ENCODE measurements around the gene SLC19A1.
A peak's percentile ranks its signal among the peaks of the same experiment; 100 is the strongest.

The SLC19A1 gene

DNA sequence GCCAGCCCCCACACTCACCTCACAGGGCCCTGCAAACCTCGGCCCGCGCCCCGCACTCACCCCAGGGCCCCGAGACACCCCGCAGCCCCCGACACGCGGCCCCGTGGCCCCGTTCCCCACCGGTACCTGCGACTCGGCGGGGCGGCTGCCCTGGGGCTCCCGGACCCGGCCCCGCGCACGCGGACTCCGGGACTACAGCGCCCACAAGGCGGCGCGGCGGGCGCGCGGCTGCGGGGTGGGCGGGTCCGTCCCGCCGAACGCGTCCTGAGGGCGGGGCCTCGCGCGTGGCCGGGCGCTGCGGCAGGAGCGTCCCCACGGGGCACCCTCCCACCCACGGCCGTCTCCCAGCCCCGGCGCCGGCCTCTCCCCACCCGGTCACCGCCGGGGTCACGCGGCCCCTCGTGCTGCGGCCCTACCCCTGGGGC lies at the start of gene SLC19A1:
Gene SLC19A1 (minus strand): TSS at position 199 of the 425 bp plus-strand sequence. CDS start 4,481 bp downstream, outside the sequence.
- peak; percentile 81 for DNase-seq

- DNase-seq = no peak
These were observed 49.5 kb upstream of the SLC19A1 start for GRCh38 chr21:45591619-45592207.

GRCh38 chr21:45590726-45591618 lies 48.7 kb upstream of the SLC19A1 start:
- DNase-seq = no peak

- DNase-seq = peak; percentile 58
These were observed 48.0 kb upstream of the SLC19A1 start for GRCh38 chr21:45590246-45590725.

DNA sequence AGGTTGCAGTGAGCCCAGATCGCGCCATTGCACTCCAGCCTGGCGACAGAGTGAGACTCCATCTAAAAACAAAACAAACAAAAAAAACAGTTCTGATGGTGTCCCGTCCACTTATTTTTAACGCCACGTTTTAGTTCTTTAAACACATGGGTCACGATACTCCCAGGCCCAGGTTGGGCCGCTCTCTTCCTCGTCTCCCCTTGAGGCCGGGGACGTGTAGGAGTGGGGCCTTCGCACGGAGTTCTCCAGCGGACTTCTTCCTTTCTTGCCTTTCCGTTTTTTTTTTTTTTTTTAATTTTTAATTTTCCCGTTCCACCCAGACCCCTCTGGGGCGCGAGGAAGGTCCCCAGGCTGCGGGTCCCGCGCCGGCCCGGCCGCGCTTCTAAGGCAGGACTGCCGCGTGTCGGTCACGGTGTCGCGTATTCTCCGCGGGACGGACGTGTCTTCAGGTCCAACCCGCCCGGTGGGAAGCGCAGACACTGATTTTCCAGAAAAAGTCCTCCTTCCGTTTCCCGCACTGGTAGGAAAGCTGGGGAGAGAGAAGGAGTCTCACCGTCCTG lies 47.5 kb upstream of the SLC19A1 start:
- no peak for DNase-seq

DNA sequence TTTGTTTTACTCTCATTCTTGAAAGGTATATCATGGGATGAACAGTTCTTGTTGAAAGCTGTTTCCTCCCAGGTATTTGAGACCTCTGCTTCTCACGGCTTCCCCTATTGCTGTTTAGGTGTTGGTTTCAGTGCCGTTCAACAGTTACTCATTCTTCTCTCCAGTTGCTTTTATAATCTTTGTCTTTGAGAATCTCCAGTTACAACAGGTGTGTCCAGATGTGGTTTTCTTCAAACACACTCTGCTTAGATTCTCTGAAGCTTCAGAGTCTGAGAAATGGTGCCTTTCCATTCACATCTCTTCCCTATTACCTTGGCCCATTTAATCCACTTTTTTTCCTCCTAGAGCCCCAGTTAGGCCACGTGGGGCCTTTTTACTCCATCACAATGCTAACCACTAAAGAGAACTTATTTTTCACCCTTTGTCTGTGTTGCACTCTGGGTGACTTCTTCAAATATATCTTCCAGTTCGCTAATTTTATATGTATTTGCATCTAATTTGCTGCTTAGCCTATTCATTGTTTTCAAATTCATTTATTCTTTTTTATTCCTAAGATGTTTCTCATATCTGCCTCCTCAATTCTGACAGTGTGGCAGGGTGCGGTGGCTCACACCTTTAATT lies 46.7 kb upstream of the SLC19A1 start:
- DNase-seq = no peak

DNA sequence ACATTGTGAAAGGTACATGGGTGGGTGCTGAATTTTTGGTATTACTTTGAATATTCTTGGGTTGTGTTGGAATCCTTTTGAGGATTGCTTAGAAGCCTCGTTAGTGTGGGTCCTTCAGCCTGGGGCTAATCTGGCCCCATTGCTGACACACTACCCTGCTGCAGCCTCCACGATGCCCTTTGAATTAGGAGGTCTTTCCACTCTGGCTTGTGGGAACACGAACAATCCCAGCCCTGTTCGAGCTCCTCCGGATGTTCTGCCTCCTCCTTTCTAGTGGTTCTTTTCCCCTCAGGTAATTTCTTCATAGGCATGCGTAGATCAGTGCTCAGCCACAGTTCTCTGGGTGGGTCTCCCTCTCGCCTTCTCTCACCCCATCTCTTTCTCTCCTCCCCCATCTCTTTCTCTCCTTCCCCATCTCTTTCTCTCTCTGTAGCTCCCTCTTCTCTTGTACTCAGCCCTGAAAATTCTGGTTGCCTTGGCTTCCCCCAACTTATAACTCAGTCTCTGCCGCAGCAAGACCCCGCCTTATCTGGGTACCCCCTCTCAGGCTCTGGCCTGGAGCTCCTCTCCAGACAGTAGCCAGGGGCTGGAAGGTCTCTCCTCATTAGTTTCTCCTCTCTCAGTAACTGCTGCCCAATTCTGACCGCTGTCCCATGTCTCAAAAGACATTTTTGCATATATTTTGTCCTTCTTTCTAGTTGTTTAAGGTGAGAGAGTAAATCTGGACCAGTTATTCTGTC lies 46.0 kb upstream of the SLC19A1 start:
- no peak for DNase-seq

GRCh38 chr21:45586289-45586858 lies 44.1 kb upstream of the SLC19A1 start:
- no peak for DNase-seq

- DNase-seq = no peak
These were observed 42.5 kb upstream of the SLC19A1 start for GRCh38 chr21:45584786-45585185.

- no peak for DNase-seq
These were observed 41.7 kb upstream of the SLC19A1 start for GRCh38 chr21:45583831-45584509.

GRCh38 chr21:45582128-45582527 lies 39.9 kb upstream of the SLC19A1 start:
- no peak for DNase-seq

- no peak for DNase-seq
These were observed 39.1 kb upstream of the SLC19A1 start for GRCh38 chr21:45581322-45581712.

DNA sequence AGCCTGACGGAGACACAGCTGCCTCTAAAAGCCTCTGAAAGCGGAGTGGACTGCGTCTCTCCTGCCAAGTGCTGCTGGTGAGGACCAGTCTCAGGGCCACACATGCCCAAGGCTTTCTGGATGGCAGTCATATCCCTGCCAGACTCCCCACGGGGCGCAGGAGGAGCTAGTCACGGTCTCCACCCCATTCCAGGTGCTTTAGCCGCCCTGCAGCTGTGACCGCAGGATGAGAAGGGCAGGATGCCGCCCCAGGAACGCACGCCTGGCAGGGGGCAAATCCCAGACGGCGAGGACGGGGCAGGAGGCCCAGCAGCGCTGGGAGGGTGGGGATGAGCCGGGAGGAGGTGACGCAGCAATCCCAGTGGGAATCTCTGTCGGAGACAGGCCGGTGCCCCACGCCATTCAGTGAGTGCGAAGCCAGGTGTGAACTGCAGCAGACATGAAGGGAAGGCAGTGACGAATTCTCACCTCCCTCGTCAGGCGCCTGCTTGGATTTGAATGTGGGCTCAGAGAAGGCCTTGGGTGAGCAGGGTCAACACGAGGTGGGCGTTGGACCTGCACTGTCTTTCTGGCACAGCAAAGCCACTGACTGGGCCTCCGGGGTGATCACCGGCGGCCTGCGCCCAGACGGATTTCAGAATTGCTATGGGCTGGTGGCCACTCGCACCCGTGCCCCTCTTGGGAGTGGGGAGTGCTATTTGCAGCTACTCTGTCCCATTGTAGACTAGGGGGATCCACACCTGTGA lies 38.5 kb upstream of the SLC19A1 start:
- peak; percentile 27 for DNase-seq

- no peak for DNase-seq
These were observed 37.9 kb upstream of the SLC19A1 start for GRCh38 chr21:45580181-45580575.

- no peak for DNase-seq
These were observed 37.3 kb upstream of the SLC19A1 start for GRCh38 chr21:45579383-45580180.

GRCh38 chr21:45578811-45579381 lies 36.7 kb upstream of the SLC19A1 start:
- no peak for DNase-seq

DNA sequence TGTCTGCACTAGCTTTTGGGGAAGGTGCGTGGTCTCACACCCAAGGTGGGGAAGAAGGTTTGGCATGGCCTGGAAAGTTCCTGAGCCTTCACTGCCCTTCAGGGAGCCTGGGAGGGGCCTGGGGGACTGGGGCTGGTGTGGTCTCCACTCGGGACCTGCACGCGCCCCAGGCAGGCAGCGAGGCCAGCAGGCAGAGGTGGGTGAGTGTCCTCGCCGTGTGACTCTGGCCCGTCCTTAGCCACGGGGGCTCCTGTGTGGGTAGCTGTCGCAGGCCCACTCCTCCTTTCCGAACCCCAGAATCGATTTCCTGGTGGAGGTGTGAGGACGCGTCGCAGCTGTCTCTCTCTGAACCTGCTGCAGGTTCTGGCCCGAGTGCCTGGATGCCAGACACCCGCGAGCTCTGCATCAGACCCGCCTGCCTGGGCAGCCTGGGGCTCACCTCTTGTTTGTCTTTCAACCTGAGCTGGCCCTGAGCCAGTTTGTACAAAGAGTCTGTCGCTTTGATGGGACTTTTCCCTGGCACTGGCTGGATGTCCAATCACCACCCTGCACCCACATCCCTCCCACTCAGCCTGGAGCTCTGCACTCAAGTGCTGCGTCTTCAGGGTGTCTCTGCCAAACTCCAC lies 36.0 kb upstream of the SLC19A1 start:
- no peak for DNase-seq

DNA sequence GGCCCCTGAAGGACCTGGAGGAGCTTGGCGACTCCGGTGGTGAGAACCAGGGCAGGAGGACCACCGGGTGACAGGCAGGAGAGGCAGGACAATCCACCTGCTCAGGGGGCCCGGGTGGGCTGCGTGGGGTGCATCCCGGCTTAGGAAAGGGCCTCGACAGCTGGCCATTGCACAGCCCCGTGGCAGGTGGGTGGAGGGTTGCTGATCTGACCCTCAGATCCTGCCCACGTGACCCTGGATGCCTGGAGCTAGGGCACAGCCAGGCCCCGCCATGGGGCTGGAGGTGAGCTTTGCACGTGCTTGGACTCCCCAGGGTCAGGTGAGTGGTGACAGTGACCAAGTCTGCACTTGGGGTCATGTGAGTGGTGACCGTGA lies 35.5 kb upstream of the SLC19A1 start:
- DNase-seq = no peak

All from eye (tissue), 1 donor.